Neural cell (in vitro differentiated cells): ENCODE measurements around the gene ATF7.

ENCODE experiments used
- EZH2 ChIP-seq: fragments of 200-600, 300-800 bp; shearing (Covaris generic), sonication (generic); IDR thresholded peaks from 2 replicates; pipeline ENCODE4 v1.6.1; 2014; ENCODE audit warnings: antibody characterized with exemption, low read length, borderline replicate concordance, mild to moderate bottlenecking; ENCODE audit not compliant: insufficient read depth, poor library complexity, severe bottlenecking
- RAD21 ChIP-seq: fragments of 450-650 bp; conservative IDR thresholded peaks from 2 replicates; pipeline ENCODE4 v1.6.1; 2014; ENCODE audit warnings: antibody characterized with exemption, mild to moderate bottlenecking, moderate library complexity
- TF ChIP-seq, protein P1 (sequence below): fragments of 450-650 bp; IDR thresholded peaks from 2 replicates; pipeline ENCODE4 v1.5.1; 2014; ENCODE audit warnings: antibody characterized with exemption, mild to moderate bottlenecking, moderate library complexity; ENCODE audit not compliant: poor library complexity, severe bottlenecking

DNA sequence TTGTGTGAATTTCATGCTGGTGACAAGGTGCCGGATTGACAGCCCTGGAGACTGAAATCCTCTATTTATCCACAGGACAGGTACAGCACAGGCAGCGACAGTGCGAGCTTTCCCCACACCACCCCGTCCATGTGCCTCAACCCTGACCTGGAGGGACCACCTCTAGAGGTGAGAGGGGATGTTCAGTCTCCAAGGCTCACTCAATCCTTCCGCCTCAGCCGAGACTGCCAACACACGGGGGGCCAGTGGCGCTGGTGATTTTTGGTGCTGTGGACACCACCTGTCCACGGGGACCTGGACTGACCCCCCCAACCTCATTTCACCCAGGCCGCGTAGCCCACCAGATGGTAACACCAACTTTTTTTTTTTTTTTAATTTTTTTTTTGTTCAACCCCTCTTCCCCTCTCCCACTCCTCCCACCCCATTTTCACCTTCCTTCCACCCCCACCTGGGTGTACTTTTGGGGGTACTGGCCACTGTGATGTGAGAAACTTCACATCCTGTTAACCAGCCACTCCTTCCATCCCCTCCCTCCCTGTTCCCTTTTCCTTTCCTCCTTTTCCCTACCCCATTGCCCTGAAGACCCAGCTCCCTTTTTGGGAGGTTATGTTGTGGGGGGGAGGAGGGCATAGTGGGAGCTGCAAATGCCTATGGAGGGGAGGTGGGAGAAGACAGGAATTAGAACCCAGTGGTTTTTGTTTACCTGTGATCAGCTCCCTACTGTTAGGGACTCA is 161.3 kb downstream of the ATF7 start:
- no peak for TF ChIP-seq RAD21
- TF ChIP-seq, protein P1, sequence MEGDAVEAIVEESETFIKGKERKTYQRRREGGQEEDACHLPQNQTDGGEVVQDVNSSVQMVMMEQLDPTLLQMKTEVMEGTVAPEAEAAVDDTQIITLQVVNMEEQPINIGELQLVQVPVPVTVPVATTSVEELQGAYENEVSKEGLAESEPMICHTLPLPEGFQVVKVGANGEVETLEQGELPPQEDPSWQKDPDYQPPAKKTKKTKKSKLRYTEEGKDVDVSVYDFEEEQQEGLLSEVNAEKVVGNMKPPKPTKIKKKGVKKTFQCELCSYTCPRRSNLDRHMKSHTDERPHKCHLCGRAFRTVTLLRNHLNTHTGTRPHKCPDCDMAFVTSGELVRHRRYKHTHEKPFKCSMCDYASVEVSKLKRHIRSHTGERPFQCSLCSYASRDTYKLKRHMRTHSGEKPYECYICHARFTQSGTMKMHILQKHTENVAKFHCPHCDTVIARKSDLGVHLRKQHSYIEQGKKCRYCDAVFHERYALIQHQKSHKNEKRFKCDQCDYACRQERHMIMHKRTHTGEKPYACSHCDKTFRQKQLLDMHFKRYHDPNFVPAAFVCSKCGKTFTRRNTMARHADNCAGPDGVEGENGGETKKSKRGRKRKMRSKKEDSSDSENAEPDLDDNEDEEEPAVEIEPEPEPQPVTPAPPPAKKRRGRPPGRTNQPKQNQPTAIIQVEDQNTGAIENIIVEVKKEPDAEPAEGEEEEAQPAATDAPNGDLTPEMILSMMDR, result no peak
- TF ChIP-seq EZH2, result no peak
